GM19035 (cell line): Measurements from ENCODE around the gene SLC25A41.
"Not testable (repeated sequence)": the region's sequence is repeated elsewhere in the genome, so short reads cannot be mapped to it uniquely, and the experiment has no call there.

Experiments used
- ATAC-seq: cut with Tn5 transposase; IDR thresholded peaks from one replicate; pipeline ENCODE4 v1.9.1; 2021; ENCODE audit not compliant: unreplicated experiment

SLC25A41 gene

GRCh38 chr19:6412447-6413091, 21.0 kb downstream of the SLC25A41 start:
- ATAC-seq = no peak

- no peak for ATAC-seq
These were observed 21.5 kb downstream of the SLC25A41 start for GRCh38 chr19:6412061-6412446.

- ATAC-seq = no peak
These were observed 24.2 kb downstream of the SLC25A41 start for GRCh38 chr19:6409346-6409745.

- ATAC-seq = no peak
These were observed 27.2 kb downstream of the SLC25A41 start for GRCh38 chr19:6406401-6406800.

GRCh38 chr19:6402837-6403608, 30.5 kb downstream of the SLC25A41 start:
- no peak for ATAC-seq

- ATAC-seq = no peak
These were observed 31.5 kb downstream of the SLC25A41 start for GRCh38 chr19:6402058-6402457.

GRCh38 chr19:6400062-6400944, 33.3 kb downstream of the SLC25A41 start:
- ATAC-seq = not testable (repeated sequence)

- ATAC-seq = no peak
These were observed 37.3 kb downstream of the SLC25A41 start for GRCh38 chr19:6396305-6396704.

GRCh38 chr19:6394831-6395230, 38.7 kb downstream of the SLC25A41 start:
- no peak for ATAC-seq

GRCh38 chr19:6393983-6394412, 39.6 kb downstream of the SLC25A41 start:
- no peak for ATAC-seq

GRCh38 chr19:6393074-6393982, 40.2 kb downstream of the SLC25A41 start, which contains the start of gene GTF2F1:
TSS of gene GTF2F1 (minus strand) at chr19:6393164. CDS start at chr19:6392995, 169 bp downstream.
- peak; percentile 85 for ATAC-seq

- no peak for ATAC-seq
These were observed 41.1 kb downstream of the SLC25A41 start for GRCh38 chr19:6392221-6393073.

- ATAC-seq = no peak
These were observed 46.2 kb downstream of the SLC25A41 start for GRCh38 chr19:6387372-6387771.

- no peak for ATAC-seq
These were observed 49.2 kb downstream of the SLC25A41 start for GRCh38 chr19:6384381-6384780.

GRCh38 chr19:6383188-6383587, 50.4 kb downstream of the SLC25A41 start:
- no peak for ATAC-seq

- ATAC-seq = no peak
These were observed 52.4 kb downstream of the SLC25A41 start for GRCh38 chr19:6381030-6381750.

GRCh38 chr19:6379744-6380143, 53.8 kb downstream of the SLC25A41 start:
- no peak for ATAC-seq

- ATAC-seq = no peak
These were observed 55.1 kb downstream of the SLC25A41 start for GRCh38 chr19:6378486-6378885.

- ATAC-seq = no peak
These were observed 55.5 kb downstream of the SLC25A41 start for GRCh38 chr19:6378041-6378440.
